Uterus (tissue), 2 donors: Measurements from ENCODE around the gene IFT52.

Source experiments
- POLR2A ChIP-seq, 2 donors: fragments of 450-650 bp; IDR thresholded peaks; one replicate each; pipeline ENCODE4 v1.6.1; 2016; ENCODE audit warnings: antibody characterized with exemption in 2 of 2, mild to moderate bottlenecking in 1 of 2, moderate library complexity in 1 of 2
- TF ChIP-seq, protein P1 (sequence below), 4 experiments: fragments of 200-600 bp in 2 of 4; fragments of 450-650 bp in 2 of 4; sonication (generic) in 2 of 4; IDR thresholded peaks; one replicate each; pipeline ENCODE4 v1.5.1; 2016 to 2019; ENCODE audit warnings: antibody characterized with exemption in 4 of 4, mild to moderate bottlenecking in 2 of 4, moderate library complexity in 1 of 4

GRCh38 chr20:43670423-43670822 lies 79.7 kb downstream of the IFT52 start:
- TF ChIP-seq, protein P1, sequence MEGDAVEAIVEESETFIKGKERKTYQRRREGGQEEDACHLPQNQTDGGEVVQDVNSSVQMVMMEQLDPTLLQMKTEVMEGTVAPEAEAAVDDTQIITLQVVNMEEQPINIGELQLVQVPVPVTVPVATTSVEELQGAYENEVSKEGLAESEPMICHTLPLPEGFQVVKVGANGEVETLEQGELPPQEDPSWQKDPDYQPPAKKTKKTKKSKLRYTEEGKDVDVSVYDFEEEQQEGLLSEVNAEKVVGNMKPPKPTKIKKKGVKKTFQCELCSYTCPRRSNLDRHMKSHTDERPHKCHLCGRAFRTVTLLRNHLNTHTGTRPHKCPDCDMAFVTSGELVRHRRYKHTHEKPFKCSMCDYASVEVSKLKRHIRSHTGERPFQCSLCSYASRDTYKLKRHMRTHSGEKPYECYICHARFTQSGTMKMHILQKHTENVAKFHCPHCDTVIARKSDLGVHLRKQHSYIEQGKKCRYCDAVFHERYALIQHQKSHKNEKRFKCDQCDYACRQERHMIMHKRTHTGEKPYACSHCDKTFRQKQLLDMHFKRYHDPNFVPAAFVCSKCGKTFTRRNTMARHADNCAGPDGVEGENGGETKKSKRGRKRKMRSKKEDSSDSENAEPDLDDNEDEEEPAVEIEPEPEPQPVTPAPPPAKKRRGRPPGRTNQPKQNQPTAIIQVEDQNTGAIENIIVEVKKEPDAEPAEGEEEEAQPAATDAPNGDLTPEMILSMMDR (IDR thresholded peaks at IDR 0.05), result no peak
- TF ChIP-seq POLR2A (IDR thresholded peaks at IDR 0.05), result no peak
